H1 (cell line): ENCODE measurements around the gene CENPF. TPM values are rescaled to one million over a fixed set of nuclear protein-coding genes. Genes with fewer than 3 reads are reported as not detected.

Experiments used
- CTCF ChIA-PET: fragments of 300-600 bp; sonication (Branson Sonifier 250); formaldehyde crosslinking; loops from one replicate; lab custom pipeline; 2021; ENCODE audit not compliant: partially characterized antibody; lab: Charles Lee
- POLR2A ChIA-PET: fragments of 300-600 bp; sonication (Branson Sonifier 250); formaldehyde crosslinking; loops from one replicate; lab custom pipeline; 2021; ENCODE audit warnings: inconsistent platforms; ENCODE audit not compliant: partially characterized antibody; lab: Charles Lee
- DNase-seq, 2 experiments: peaks; one replicate each; pipeline versions ENCODE4 v3.0.0 to v3.0.0-alpha.2; 2010 to 2022; ENCODE audit warnings: low spot score in 2 of 2, low read depth in 1 of 2, mixed read lengths in 1 of 2
- FAIRE-seq: peaks from 2 replicates; lab custom pipeline; 2011; peaks lifted over from hg19 to GRCh38; lab: Jason Lieb, UNC
- H2AFZ ChIP-seq: 2 replicates; pipeline ENCODE4 v1.8.1; 2012; ENCODE audit warnings: low read length, inconsistent platforms
- H2AK5ac ChIP-seq: 2 replicates; pipeline ENCODE4 v1.6.1; 2013; ENCODE audit warnings: low read depth, low read length
- H2BK120ac ChIP-seq: replicated peaks from 2 replicates; pipeline ENCODE3; 2013; ENCODE audit warnings: low read depth, low read length, inconsistent platforms
- H2BK12ac ChIP-seq: 2 replicates; pipeline ENCODE4 v1.6.1; 2013; ENCODE audit warnings: low read depth, low read length
- H2BK15ac ChIP-seq: 2 replicates; pipeline ENCODE4 v1.6.1; 2013; ENCODE audit warnings: low read length
- H2BK20ac ChIP-seq: 2 replicates; pipeline ENCODE4 v1.6.1; 2013; ENCODE audit warnings: low read length
- H2BK5ac ChIP-seq: 2 replicates; pipeline ENCODE4 v1.6.1; 2013; ENCODE audit warnings: low read depth, low read length
- H3K14ac ChIP-seq: 2 replicates; pipeline ENCODE4 v1.6.1; 2013; ENCODE audit warnings: inconsistent platforms; ENCODE audit not compliant: insufficient read length
- H3K18ac ChIP-seq: 2 replicates; pipeline ENCODE4 v1.6.1; 2013; ENCODE audit warnings: low read length; ENCODE audit errors: extremely low read depth
- H3K23ac ChIP-seq: 2 replicates; pipeline ENCODE4 v1.6.1; 2013; ENCODE audit warnings: inconsistent platforms; ENCODE audit not compliant: insufficient read length
- H3K23me2 ChIP-seq: 2 replicates; pipeline ENCODE4 v1.6.1; 2013; ENCODE audit warnings: low read depth, low read length
- H3K27ac ChIP-seq: 2 replicates; pipeline ENCODE4 v1.6.1; 2011; ENCODE audit warnings: low read depth, low read length, inconsistent platforms
- H3K27me3 ChIP-seq, 4 experiments: replicated peaks in 1 of 4; 1 replicate in 1 of 4; 2 replicates in 3 of 4; pipeline versions ENCODE4 v1.6.1 to v1.8.1; 2011 to 2013; ENCODE audit warnings: low read length in 3 of 4, mild to moderate bottlenecking in 3 of 4, inconsistent platforms in 2 of 4, mixed read lengths in 2 of 4, moderate library complexity in 1 of 4; ENCODE audit not compliant: control insufficient read depth in 3 of 4, insufficient read depth in 3 of 4; ENCODE audit errors: extremely low read depth in 1 of 4
- H3K36me3 ChIP-seq, 4 experiments: 2 replicates each; pipeline versions ENCODE4 v1.6.1 to v1.8.1; 2011 to 2013; ENCODE audit warnings: mild to moderate bottlenecking in 4 of 4, low read length in 3 of 4, moderate library complexity in 2 of 4, control low read depth in 1 of 4, inconsistent platforms in 1 of 4; ENCODE audit not compliant: insufficient read depth in 4 of 4, control insufficient read depth in 2 of 4
- H3K4ac ChIP-seq: replicated peaks from 2 replicates; pipeline ENCODE3; 2013; ENCODE audit warnings: low read length, low read depth, mixed read lengths, inconsistent platforms; ENCODE audit not compliant: insufficient read length
- H3K4me1 ChIP-seq, 4 experiments: replicated peaks in 1 of 4; 1 replicate in 1 of 4; 2 replicates in 3 of 4; pipeline versions ENCODE4 v1.6.1 to v1.8.1; 2011 to 2013; ENCODE audit warnings: low read length in 3 of 4, inconsistent platforms in 2 of 4, mixed read lengths in 1 of 4; ENCODE audit not compliant: insufficient read depth in 4 of 4, control insufficient read depth in 3 of 4
- H3K4me2 ChIP-seq, 2 experiments: 2 replicates each; pipeline versions ENCODE4 v1.6.1 to v1.8.1; 2011 to 2013; ENCODE audit warnings: low read depth in 2 of 2, low read length in 2 of 2, control low read depth in 1 of 2, inconsistent platforms in 1 of 2, mild to moderate bottlenecking in 1 of 2; ENCODE audit not compliant: insufficient read depth in 1 of 2
- H3K4me3 ChIP-seq, 4 experiments: fragments of 200-600, 300-600 bp in 1 of 4; sonication (generic), shearing (Covaris generic), sonication (Bioruptor Twin) in 1 of 4; 2 replicates each; pipeline versions ENCODE4 v1.5.1 to v1.8.1; 2011 to 2016; ENCODE audit warnings: low read length in 4 of 4, low read depth in 3 of 4, control low read depth in 2 of 4, inconsistent platforms in 2 of 4, mild to moderate bottlenecking in 2 of 4, mixed read lengths in 1 of 4, moderate library complexity in 1 of 4; ENCODE audit not compliant: insufficient read depth in 2 of 4; ENCODE audit errors: extremely low read depth in 1 of 4
- H3K56ac ChIP-seq: replicated peaks from 2 replicates; pipeline ENCODE3; 2013; ENCODE audit warnings: low read depth, mild to moderate bottlenecking, mixed read lengths, low read length, inconsistent platforms; ENCODE audit not compliant: insufficient read length
- H3K79me1 ChIP-seq: 2 replicates; pipeline ENCODE4 v1.6.1; 2013; ENCODE audit warnings: low read depth, low read length, control low read depth
- H3K79me2 ChIP-seq, 2 experiments: 2 replicates each; pipeline versions ENCODE4 v1.6.1 to v1.8.1; 2012 to 2013; ENCODE audit warnings: low read length in 2 of 2, mild to moderate bottlenecking in 2 of 2, inconsistent platforms in 1 of 2; ENCODE audit not compliant: insufficient read depth in 2 of 2, control insufficient read depth in 1 of 2
- H3K9ac ChIP-seq, 4 experiments: replicated peaks in 1 of 4; 1 replicate in 1 of 4; 2 replicates in 3 of 4; pipeline versions ENCODE4 v1.6.1 to v1.8.1; 2011 to 2013; ENCODE audit warnings: low read depth in 3 of 4, low read length in 3 of 4, control low read depth in 2 of 4, mild to moderate bottlenecking in 2 of 4, moderate library complexity in 2 of 4, inconsistent platforms in 1 of 4; ENCODE audit errors: extremely low read depth in 1 of 4
- H3K9me3 ChIP-seq, 2 experiments: 2 replicates each; pipeline versions ENCODE4 v1.6.1 to v1.8.1; 2012 to 2013; ENCODE audit warnings: mild to moderate bottlenecking in 2 of 2, moderate library complexity in 2 of 2, control low read depth in 1 of 2, inconsistent platforms in 1 of 2, low read depth in 1 of 2, low read length in 1 of 2, mixed read lengths in 1 of 2; ENCODE audit not compliant: insufficient read depth in 2 of 2
- H4K20me1 ChIP-seq, 2 experiments: replicated peaks in 1 of 2; 2 replicates each; pipeline versions ENCODE3 to v1.8.1; 2011 to 2013; ENCODE audit warnings: inconsistent platforms in 2 of 2, low read length in 2 of 2, mild to moderate bottlenecking in 1 of 2; ENCODE audit not compliant: insufficient read depth in 2 of 2, control insufficient read depth in 1 of 2
- H4K5ac ChIP-seq: 2 replicates; pipeline ENCODE4 v1.6.1; 2013; ENCODE audit warnings: low read length, low read depth, mixed read lengths, inconsistent platforms; ENCODE audit not compliant: insufficient read length
- H4K8ac ChIP-seq: 2 replicates; pipeline ENCODE4 v1.8.0; 2013; ENCODE audit warnings: mild to moderate bottlenecking, moderate library complexity, low read length, inconsistent platforms; ENCODE audit not compliant: insufficient read depth; ENCODE audit errors: extremely low read depth
- H4K91ac ChIP-seq: replicated peaks from 2 replicates; pipeline ENCODE3; 2013; ENCODE audit warnings: low read length, mixed read lengths, inconsistent platforms; ENCODE audit not compliant: insufficient read length
- ASH2L ChIP-seq: fragments of 200-600, 300-600 bp; sonication (generic); IDR thresholded peaks from one replicate; pipeline ENCODE4 v1.7.1; 2017; ENCODE audit warnings: low read length
- ATF3 ChIP-seq: IDR thresholded peaks from 2 replicates; pipeline ENCODE4 v1.6.1; 2011; ENCODE audit warnings: low read depth, mild to moderate bottlenecking, low read length; ENCODE audit not compliant: insufficient read depth
- CREB1 ChIP-seq: IDR thresholded peaks from 2 replicates; pipeline ENCODE4 v1.6.1; 2012; ENCODE audit warnings: inconsistent platforms
- E2F6 ChIP-seq: IDR thresholded peaks from 2 replicates; pipeline ENCODE4 v1.6.1; 2012; ENCODE audit warnings: inconsistent platforms
- KDM1A ChIP-seq: fragments of 200-600, 300-600 bp; sonication (generic); IDR thresholded peaks from 2 replicates; pipeline ENCODE4 v1.7.1; 2016; ENCODE audit warnings: mild to moderate bottlenecking, low read length, borderline replicate concordance
- KDM4A ChIP-seq: IDR thresholded peaks from one replicate; pipeline ENCODE4 v1.7.1; 2012; ENCODE audit warnings: low read depth, mild to moderate bottlenecking, moderate library complexity, low read length, inconsistent platforms; ENCODE audit not compliant: severe bottlenecking
- MAFK ChIP-seq: IDR thresholded peaks from 2 replicates; pipeline ENCODE4 v1.6.1; 2012; ENCODE audit warnings: low read depth, mild to moderate bottlenecking, improper control_type of control experiment, low read length
- RNF2 ChIP-seq: fragments of 200-900, 300-1000 bp; sonication (generic); IDR thresholded peaks from 2 replicates; pipeline ENCODE4 v1.7.1; 2016; ENCODE audit warnings: borderline replicate concordance, low read depth, mild to moderate bottlenecking, antibody characterized with exemption, low read length; ENCODE audit not compliant: poor library complexity, severe bottlenecking; ENCODE audit errors: missing control alignments
- RXRA ChIP-seq: IDR thresholded peaks from 2 replicates; pipeline ENCODE4 v1.6.1; 2011; ENCODE audit warnings: low read depth, mild to moderate bottlenecking, low read length, moderate library complexity; ENCODE audit not compliant: insufficient read depth
- SIRT6 ChIP-seq: IDR thresholded peaks from one replicate; pipeline ENCODE4 v1.7.1; 2012; ENCODE audit warnings: low read length, inconsistent platforms
- SUZ12 ChIP-seq: fragments of 200-600 bp; sonication (generic); IDR thresholded peaks from 2 replicates; pipeline ENCODE4 v1.6.1; 2012; ENCODE audit warnings: mild to moderate bottlenecking, inconsistent platforms, low read length, moderate library complexity, mixed read lengths
- TEAD4 ChIP-seq: IDR thresholded peaks from 2 replicates; pipeline ENCODE4 v1.6.1; 2012; ENCODE audit warnings: low read depth, low read length, inconsistent platforms, mixed read lengths
- ZNF274 ChIP-seq: IDR thresholded peaks from 2 replicates; pipeline ENCODE4 v1.7.0; 2012; ENCODE audit warnings: low read length, borderline replicate concordance; ENCODE audit errors: extremely low read depth
- WGBS, 2 experiments: shearing (Covaris generic) in 1 of 2; methylation state at CpG; one replicate each; pipeline versions ENCODE4 v1.1.6 to v1.1.7; 2013 to 2015; ENCODE audit warnings: low lambda C conversion rate in 2 of 2, mixed read lengths in 2 of 2, inconsistent platforms in 1 of 2, low coverage in 1 of 2, missing lambda C conversion rate in 1 of 2; ENCODE audit not compliant: insufficient replicate concordance in 2 of 2, insufficient coverage in 1 of 2, insufficient read length in 1 of 2; ENCODE audit errors: extremely low coverage in 1 of 2, missing lambda C conversion rate in 1 of 2; 5-methylcytosine and 5-hydroxymethylcytosine counted together
- polyA plus RNA-seq, 7 experiments: library from polyadenylated mRNA; depleted of rRNA in 3 of 7; stranded (reverse) in 5 of 7; unstranded in 2 of 7; fragments of >200 nt in 5 of 7; fragments of 200-250 nt in 2 of 7; gene quantifications; 1 replicate in 5 of 7; 2 replicates in 1 of 7; 4 replicates in 1 of 7; pipeline versions ENCODE4 v1.2.1 to v1.2.3, GENCODE V29; 2011 to 2013; ENCODE audit warnings: missing spikeins in 2 of 7, mixed read lengths in 2 of 7
- total RNA-seq: library from RNA; stranded (reverse); fragmentation: NEBNext Ultra II Directional; extraction: Animal tissue kit (Norgen Biotek cat#: 25700); gene quantifications from 2 replicates; pipeline ENCODE4 v1.2.1, GENCODE V29; 2021

Gene CENPF
- total and polyA plus RNA-seq, 2 of the 8 experiments (the other 6 are each of a cell fraction or from before 2014, with no cell fraction given), result 13.7 to 170 TPM

- peaks cover 3 to 4% of the 10 kb centered on the region in 2 experiments for H4K20me1 ChIP-seq
- no peak overlapping the region for H3K14ac ChIP-seq
- peaks cover 41 to 96% (median 80%) of the 10 kb centered on the region in 4 experiments for H3K36me3 ChIP-seq
- no peak overlapping the region for H3K4ac ChIP-seq
- no peak for DNase-seq
- no peak overlapping the region for H2BK120ac ChIP-seq
- H2BK20ac ChIP-seq, result no peak overlapping the region
- H3K56ac ChIP-seq, result no peak overlapping the region
- H3K27me3 ChIP-seq, result no peaks in the 10 kb centered on the region
- FAIRE-seq, result no peak
- no peaks in the 10 kb centered on the region for H3K9me3 ChIP-seq
- ChIA-PET POLR2A (no interaction called here), CTCF (interaction anchor here (0.6 to 3.9 kb wide), 6 partner anchors 9 to 897 kb away, joined by 3 to 24 read pairs (median 4); no protein-coding TSS in a partner anchor)
- H2BK15ac ChIP-seq, result no peak overlapping the region
- WGBS, 2 experiments, result 93% methylated on average over 8 of the region's 8 CpGs; no CpG with 5 or more reads in 1 of the 2 experiments
- H3K27ac ChIP-seq, result no peak overlapping the region
- no peaks in the 10 kb centered on the region; the same call in 1 of the 2 replicates for H3K79me1 ChIP-seq
- H3K79me2 ChIP-seq, result no peaks in the 10 kb centered on the region
- H3K4me2 ChIP-seq, result no peak overlapping the region
- no peak overlapping the region for H2AK5ac ChIP-seq
- H3K23me2 ChIP-seq, result no peaks in the 10 kb centered on the region
- no peak overlapping the region for H2BK12ac ChIP-seq
- H2BK5ac ChIP-seq, result no peak overlapping the region
- no peak overlapping the region for H2AFZ ChIP-seq
- H4K91ac ChIP-seq, result no peak overlapping the region
- H4K5ac ChIP-seq, result no peak overlapping the region
- no peak overlapping the region for H3K4me3 ChIP-seq
- no peak overlapping the region for H3K23ac ChIP-seq
- no peak overlapping the region for H3K9ac ChIP-seq
- no peak overlapping the region for H3K18ac ChIP-seq
- H4K8ac ChIP-seq, result no peak overlapping the region
- H3K4me1 ChIP-seq, result no peaks in the 10 kb centered on the region
- TF ChIP-seq KDM4A, result no peak
- no peak for TF ChIP-seq SUZ12
- no peak for TF ChIP-seq KDM1A
- no peak for TF ChIP-seq TEAD4
- no peak for TF ChIP-seq ZNF274
- no peak for TF ChIP-seq E2F6
- no peak for TF ChIP-seq ATF3
- no peak for TF ChIP-seq ASH2L
- TF ChIP-seq CREB1, result no peak
- no peak for TF ChIP-seq MAFK
- TF ChIP-seq RXRA, result no peak
- no peak for TF ChIP-seq SIRT6
- no peak for TF ChIP-seq RNF2
Observed at GRCh38 chr1:214643030-214643429, 40.0 kb downstream of the CENPF start.
